Retina (tissue), 1 donor: Measurements from ENCODE around the gene GPR153.

ENCODE experiments used
- DNase-seq: peaks from one replicate; pipeline ENCODE4 v3.0.0-alpha.2; 2016

The GPR153 gene

GRCh38 chr1:6247651-6248050, 13.2 kb downstream of the GPR153 start:
- DNase-seq: no peak

- peak; percentile 92 for DNase-seq
Observed at GRCh38 chr1:6246497-6247467, 14.1 kb downstream of the GPR153 start.

- DNase-seq: peak; percentile 81
Observed at GRCh38 chr1:6245869-6246496, 14.9 kb downstream of the GPR153 start.

GRCh38 chr1:6245086-6245868, 15.6 kb downstream of the GPR153 start:
- peak; percentile 93 for DNase-seq

- no peak for DNase-seq
Observed at GRCh38 chr1:6244401-6245049, 16.4 kb downstream of the GPR153 start.

GRCh38 chr1:6243993-6244392, 16.9 kb downstream of the GPR153 start, which contains the start of gene HES3:
Gene HES3 (plus strand): TSS chr1:6244179. CDS start chr1:6244366, 187 bp downstream.
- no peak for DNase-seq

GRCh38 chr1:6243053-6243834, 17.7 kb downstream of the GPR153 start:
- peak; percentile 33 for DNase-seq

GRCh38 chr1:6241887-6242740, 18.8 kb downstream of the GPR153 start:
- peak; percentile 47 for DNase-seq

GRCh38 chr1:6241107-6241886, 19.6 kb downstream of the GPR153 start:
- peak; percentile 21 for DNase-seq

- peak; percentile 25 for DNase-seq
Observed at GRCh38 chr1:6239950-6240768, 20.7 kb downstream of the GPR153 start.

- DNase-seq: no peak
Observed at GRCh38 chr1:6239213-6239752, 21.6 kb downstream of the GPR153 start.

- DNase-seq: no peak
Observed at GRCh38 chr1:6237093-6237492, 23.8 kb downstream of the GPR153 start.

GRCh38 chr1:6235296-6235677, 25.6 kb downstream of the GPR153 start:
- DNase-seq: no peak

GRCh38 chr1:6234502-6235295, 26.2 kb downstream of the GPR153 start:
- DNase-seq: no peak

- DNase-seq: no peak
Observed at GRCh38 chr1:6233376-6233775, 27.5 kb downstream of the GPR153 start.

- no peak for DNase-seq
Observed at GRCh38 chr1:6225651-6226050, 35.2 kb downstream of the GPR153 start.

- DNase-seq: no peak
Observed at GRCh38 chr1:6224718-6225117, 36.2 kb downstream of the GPR153 start.

- DNase-seq: no peak
Observed at GRCh38 chr1:6223617-6224016, 37.3 kb downstream of the GPR153 start.
